ENCODE measurements around the gene PMIS2.
A peak's percentile ranks its signal among the peaks of the same experiment; 100 is the strongest.
"Not testable (repeated sequence)": the region's sequence is repeated elsewhere in the genome, so short reads cannot be mapped to it uniquely, and the experiment has no call there.

The PMIS2 gene

GRCh38 chr19:35595026-35595425 is 9.1 kb downstream of the PMIS2 start:
- not testable (repeated sequence) for DNase-seq (ENCODE audit: low spot score)

DNA sequence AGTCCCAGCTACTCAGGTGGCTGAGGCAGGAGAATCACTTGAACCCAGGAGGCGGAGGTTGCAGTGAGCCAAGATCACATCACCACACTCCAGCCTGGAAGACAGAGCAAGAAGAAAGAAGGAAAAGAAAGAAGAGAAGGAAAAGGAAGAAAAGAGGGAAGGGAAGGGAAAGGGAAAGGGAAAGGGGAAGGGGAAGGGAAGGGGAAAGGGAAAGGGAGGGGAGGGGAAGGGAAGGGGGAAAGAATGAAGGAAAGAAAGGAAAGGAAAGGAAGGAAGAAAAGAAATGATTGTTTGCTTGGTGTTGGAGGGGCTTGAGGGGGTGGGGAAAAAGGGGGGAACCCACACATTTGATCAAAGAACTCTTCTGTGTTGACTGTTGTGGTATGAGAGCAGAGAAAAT is 10.0 kb downstream of the PMIS2 start:
- no peak for DNase-seq (ENCODE audit: low spot score)

DNA sequence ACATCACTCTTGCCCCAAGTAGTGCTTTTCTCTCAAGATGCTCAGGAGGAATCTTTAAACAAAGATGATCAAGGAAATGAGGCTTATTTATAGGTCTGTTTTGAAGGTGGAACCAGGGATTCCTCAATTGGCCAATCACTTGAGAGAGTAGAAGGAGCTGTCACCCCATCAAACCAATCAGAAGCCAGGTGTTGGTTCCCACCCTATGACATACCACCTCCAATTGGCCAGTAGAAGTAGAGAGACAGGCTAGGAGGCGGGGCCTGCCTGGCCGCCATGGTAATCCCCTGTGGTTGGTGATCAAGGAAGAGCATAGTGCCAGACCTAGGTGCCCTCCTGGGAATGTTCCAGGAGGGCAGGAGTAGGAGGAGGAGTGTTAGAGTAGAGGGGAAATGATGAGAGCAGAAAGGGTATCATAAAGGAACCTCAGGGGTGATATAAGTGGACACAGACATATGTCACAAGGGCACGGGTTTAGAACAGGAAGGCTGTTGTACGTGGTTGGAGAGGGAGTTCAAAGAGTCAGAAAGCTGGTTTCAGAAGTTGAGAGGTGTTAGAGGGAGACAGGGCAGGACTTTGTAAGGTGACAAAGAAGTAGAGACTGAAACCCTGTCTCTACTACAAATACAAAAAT is 10.5 kb downstream of the PMIS2 start:
- no peak for DNase-seq (ENCODE audit: low spot score)

DNA sequence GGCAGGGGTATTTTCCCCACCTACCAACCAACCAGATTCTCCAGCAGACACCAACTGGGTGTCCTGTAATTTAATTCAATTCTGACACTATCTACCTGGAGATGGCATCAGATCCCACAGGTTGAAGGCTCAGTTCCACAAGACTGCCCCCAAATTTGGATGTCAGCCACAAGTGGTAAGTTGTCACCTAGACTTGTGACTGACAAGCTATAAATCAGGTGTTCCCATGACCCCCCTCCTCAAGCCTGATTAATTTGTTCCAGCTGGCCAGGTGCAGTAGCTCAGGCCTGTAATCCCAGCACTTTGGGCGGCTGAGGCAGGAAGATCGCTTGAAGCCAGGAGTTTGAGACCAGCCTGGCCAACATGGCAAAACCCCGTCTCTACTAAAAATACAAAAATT is 16.0 kb downstream of the PMIS2 start:
- no peak for DNase-seq (ENCODE audit: low spot score)

- DNase-seq (ENCODE audit: low spot score): not testable (repeated sequence)
Measured at GRCh38 chr19:35604436-35604835, 18.5 kb downstream of the PMIS2 start.

GRCh38 chr19:35607170-35607569 is 21.2 kb downstream of the PMIS2 start:
- not testable (repeated sequence) for DNase-seq (ENCODE audit: low spot score)

DNA sequence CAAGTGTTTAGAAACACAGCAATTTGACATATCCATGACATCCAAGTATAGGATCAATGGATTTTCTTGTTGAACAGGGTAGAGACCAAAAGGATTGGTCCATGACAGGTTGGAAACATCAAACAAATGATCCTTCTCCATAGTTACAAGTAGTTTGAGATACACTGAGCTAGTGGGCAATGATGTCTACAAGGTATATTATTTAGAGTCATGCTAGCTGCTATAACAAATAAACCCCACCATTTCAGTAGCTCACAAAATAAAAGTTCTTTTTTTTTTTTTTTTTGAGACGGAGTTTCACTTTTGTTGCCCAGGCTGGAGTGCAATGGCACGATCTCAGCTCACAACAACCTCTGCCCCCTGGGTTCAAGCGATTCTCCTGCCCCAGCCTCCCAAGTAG is 21.7 kb downstream of the PMIS2 start:
- no peak for DNase-seq (ENCODE audit: low spot score)

- DNase-seq (ENCODE audit: low spot score): no peak
Measured at GRCh38 chr19:35608251-35608650, 22.3 kb downstream of the PMIS2 start.

DNA sequence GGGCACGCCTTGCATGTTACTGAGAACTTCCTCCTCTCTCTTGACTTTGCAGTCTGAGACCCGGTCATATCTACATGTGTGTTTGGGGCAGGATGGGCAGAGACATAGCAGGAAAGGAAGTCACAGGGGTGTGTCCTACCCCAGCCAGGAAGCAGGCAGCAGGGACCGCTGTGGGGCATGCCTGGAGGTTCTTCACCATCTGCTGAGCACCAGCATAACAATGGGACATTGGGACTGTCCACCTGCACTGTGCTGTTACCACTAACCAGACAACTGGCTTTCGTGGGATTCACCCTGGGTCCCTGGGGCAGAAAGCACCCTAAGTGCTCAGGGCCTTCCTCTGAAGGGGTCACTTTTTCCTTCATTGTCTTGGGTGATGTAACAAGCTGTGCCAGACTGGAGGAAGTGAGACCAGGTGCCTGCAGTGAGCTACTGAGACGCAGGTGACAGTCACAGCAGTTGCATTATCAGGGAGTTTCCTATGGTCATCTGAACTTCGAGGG is 23.9 kb downstream of the PMIS2 start:
- no peak for DNase-seq (ENCODE audit: low spot score)

- DNase-seq (ENCODE audit: low spot score): no peak
Measured at GRCh38 chr19:35612224-35612558, 26.2 kb downstream of the PMIS2 start.

GRCh38 chr19:35612559-35613321 is 26.8 kb downstream of the PMIS2 start, which contains the start of gene HAUS5:
Gene HAUS5, plus strand, starts transcription at chr19:35612735. Its CDS starts 60 bp downstream, at chr19:35612795.
- DNase-seq (ENCODE audit: low spot score): peak; percentile 97

DNA sequence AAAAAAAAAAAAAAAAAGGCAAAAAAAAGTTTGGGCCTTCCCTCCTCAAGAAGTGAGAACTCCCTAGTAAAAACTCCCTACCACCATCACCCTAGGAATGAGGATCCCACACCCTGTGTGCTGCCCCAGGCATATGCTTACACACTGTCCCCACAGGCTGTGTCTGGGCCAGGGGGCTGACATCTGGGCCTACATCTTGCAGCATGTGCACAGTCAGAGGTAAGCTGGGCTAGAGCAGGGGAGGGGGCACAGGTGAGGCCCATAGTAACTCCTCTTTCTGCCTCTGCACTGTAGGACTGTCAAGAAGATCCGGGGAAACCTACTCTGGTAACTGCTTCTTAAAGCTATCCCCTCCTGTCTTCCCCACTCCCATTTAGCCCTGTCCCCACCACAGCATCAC is 27.6 kb downstream of the PMIS2 start:
- DNase-seq (ENCODE audit: low spot score): no peak

DNA sequence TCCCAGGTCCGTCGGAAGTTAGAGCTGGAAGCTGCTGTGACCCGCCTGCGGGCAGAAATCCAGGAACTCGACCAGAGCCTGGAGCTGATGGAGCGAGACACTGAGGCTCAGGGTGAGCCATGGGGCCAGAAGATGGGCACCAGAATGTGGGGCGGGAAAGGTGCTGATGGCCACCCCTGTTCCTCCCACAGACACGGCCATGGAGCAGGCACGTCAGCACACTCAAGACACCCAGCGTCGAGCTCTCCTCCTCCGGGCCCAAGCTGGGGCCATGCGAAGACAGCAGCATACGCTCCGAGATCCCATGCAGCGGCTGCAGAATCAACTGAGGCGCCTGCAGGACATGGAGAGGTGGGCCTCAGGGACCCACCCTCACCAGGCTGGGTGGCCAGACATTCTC is 29.1 kb downstream of the PMIS2 start:
- DNase-seq (ENCODE audit: low spot score): no peak

GRCh38 chr19:35618857-35619256 is 32.9 kb downstream of the PMIS2 start:
- no peak for DNase-seq (ENCODE audit: low spot score)

DNA sequence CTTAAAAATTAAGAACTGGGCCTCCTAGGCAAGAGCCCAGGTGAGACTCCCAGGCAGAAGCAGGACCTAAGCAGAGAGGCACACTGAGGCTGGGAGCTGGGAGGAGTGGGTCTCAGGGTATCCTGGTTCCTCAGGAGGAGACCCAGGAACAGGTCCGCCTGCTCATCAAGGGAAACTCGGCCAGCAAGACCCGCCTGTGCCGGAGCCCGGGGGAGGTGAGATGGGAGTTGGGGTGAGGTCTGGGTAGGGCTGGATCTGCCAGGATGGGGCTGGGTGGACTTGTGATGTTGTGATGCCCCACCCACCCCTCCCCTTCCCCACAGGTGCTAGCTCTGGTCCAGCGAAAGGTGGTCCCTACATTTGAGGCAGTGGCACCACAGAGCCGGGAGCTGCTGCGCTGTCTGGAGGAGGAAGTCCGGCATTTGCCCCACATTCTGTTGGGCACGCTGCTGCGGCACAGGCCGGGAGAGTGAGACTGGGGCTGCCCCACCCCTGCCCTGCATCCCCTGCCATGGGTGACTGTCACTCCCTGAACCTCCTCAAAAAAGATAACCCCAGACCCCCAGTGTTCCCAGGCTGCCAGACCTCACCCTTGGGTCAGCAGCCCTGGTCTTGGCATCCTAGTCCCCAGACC is 33.4 kb downstream of the PMIS2 start:
- no peak for DNase-seq (ENCODE audit: low spot score)

DNA sequence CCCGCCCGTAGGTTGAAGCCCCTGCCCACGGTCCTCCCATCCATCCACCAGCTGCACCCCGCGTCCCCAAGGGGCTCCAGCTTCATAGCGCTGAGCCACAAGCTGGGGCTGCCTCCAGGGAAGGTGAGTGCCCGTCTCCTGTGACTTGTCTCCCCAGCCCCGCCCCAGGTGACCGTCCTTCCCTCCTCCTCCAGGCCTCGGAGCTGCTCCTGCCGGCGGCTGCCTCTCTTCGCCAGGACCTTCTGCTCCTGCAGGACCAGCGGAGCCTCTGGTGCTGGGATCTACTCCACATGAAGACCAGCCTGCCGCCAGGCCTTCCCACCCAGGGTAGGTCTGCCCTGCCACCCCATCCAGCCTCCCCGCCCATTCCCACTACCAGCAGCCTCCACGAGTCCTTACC is 34.0 kb downstream of the PMIS2 start:
- no peak for DNase-seq (ENCODE audit: low spot score)

DNA sequence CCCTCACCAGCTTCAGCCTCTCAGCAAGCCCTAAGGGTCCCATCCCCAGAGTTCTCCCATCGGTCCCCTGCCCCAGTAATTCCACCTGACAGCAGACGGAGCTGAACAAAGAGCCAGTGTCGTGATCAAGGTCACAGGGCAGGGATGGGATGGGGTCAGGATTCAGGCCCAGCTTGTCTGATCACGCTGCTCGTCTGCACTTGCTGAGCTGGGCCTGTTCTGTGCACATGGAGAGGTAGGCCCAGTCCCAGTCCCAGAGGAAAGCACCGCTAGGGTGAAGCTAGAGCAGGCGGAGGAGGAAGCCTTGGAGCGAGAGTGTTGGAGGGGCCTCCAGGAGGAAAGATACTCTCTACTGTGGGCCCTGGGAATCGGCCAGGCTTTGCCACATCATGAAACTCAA is 35.7 kb downstream of the PMIS2 start:
- no peak for DNase-seq (ENCODE audit: low spot score)

- no peak for DNase-seq (ENCODE audit: low spot score)
Measured at GRCh38 chr19:35622750-35623149, 36.8 kb downstream of the PMIS2 start.

DNA sequence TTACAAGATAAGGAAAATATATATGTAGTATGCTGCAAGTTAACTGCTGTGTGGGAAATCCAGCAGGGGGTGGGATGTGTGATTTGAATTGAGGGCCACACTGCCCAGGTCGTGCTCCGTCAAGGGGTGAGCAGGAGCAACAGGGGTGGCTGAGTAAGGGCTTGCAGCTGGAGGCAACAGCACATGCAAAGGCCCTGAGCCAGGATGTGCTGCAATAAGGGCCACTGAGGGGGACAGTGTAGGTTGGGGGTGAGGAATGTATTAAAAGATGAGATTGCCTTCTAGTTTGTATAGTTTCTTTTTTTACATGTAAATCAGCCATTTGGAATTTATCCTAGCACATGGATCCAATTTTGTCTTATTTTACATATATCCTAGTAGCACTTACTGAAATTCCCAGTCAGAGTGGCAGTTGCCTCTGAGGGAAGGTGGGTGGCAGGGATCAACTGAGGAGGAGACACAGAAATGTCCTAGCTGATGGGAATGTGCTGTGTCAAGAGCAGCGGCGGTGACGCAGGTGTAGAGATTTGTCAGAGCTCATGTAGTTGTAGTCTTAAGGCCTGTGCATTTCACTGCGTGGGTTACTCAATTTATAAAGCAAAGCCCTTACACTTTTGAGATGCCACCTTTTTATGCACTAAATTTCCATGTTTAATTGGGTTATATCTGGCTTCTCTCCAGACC is 37.5 kb downstream of the PMIS2 start:
- DNase-seq (ENCODE audit: low spot score): no peak

- no peak for DNase-seq (ENCODE audit: low spot score)
Measured at GRCh38 chr19:35628264-35628564, 42.2 kb downstream of the PMIS2 start.

GRCh38 chr19:35628565-35629331 is 42.8 kb downstream of the PMIS2 start, which contains the start of gene RBM42:
Gene RBM42, plus strand, starts transcription at chr19:35629036. Its CDS starts 118 bp downstream, at chr19:35629154.
- DNase-seq (ENCODE audit: low spot score): peak; percentile 99

- no peak for DNase-seq (ENCODE audit: low spot score)
Measured at GRCh38 chr19:35629332-35629633, 43.3 kb downstream of the PMIS2 start.

All from GM03348 (cell line).